Measurements from ENCODE around the gene FEM1A. TPM values are rescaled to one million over a fixed set of nuclear protein-coding genes. Genes with fewer than 3 reads are reported as not detected.
"Not testable (repeated sequence)": the region's sequence is repeated elsewhere in the genome, so short reads cannot be mapped to it uniquely, and the experiment has no call there.

The FEM1A gene
- 1 to 10 TPM; 1.6 to 5.3 (median 2.9) TPM for total RNA-seq

- peaks cover 6 to 8% of the 10 kb centered on the region in 2 donors for H3K4me1 ChIP-seq (replicated peaks in 1 of 2)
- in situ Hi-C loops (cut with MboI; ENCODE audit: low pct_unique_long_range_greater_than_20kb in 2 of 9, low sequenced_read_pairs in 9 of 9, unreplicated experiment in 9 of 9) = loop anchor here in 2 of 9 experiments (10.0 kb wide), 1 partner anchor 57 kb away; no protein-coding TSS in a partner anchor
- H3K4me3 ChIP-seq = peak within 1 kb of the TSS; percentile 67 to 94 (median 77)
- ATAC-seq (replicated peaks in 6 of 8) = peak; percentile 94 to 97 (median 96)
- 0 to 2% (median 1%) methylated on average over 7 to 52 of the region's 80 CpGs; no CpG with 5 or more reads in 3 of the 10 experiments for WGBS, 10 experiments
- H3K27ac ChIP-seq = peak within 1 kb of the TSS; percentile 86 to 98
These were observed at the start of gene FEM1A for GRCh38 chr19:4791183-4792018. Gene FEM1A (plus strand): TSS chr19:4791734. CDS start chr19:4791855, 121 bp downstream.

- Histone ChIP-seq H3K4me1 (replicated peaks in 1 of 2) (peaks cover 35 to 37% of the 10 kb centered on the region in 2 donors), H3K27ac (peak overlapping the region; percentile 73 to 85), H3K4me3 (no peak overlapping the region)
- ATAC-seq (replicated peaks in 6 of 8) = peak; percentile 26 to 90 (median 82)
- in situ Hi-C loops (cut with MboI; ENCODE audit: low pct_unique_long_range_greater_than_20kb in 2 of 9, low sequenced_read_pairs in 9 of 9, unreplicated experiment in 9 of 9) = no loop called here
- WGBS, 10 experiments = 18 to 44% (median 39%) methylated on average over 2 to 6 of the region's 12 CpGs; no CpG with 5 or more reads in 1 of the 10 experiments
These were observed 48.5 kb upstream of the FEM1A start for GRCh38 chr19:4742723-4743646.

GRCh38 chr19:4744451-4745174 is 46.9 kb upstream of the FEM1A start:
- peak; percentile 36 to 90 (median 46) for ATAC-seq (replicated peaks in 6 of 8)
- in situ Hi-C loops (cut with MboI; ENCODE audit: low pct_unique_long_range_greater_than_20kb in 2 of 9, low sequenced_read_pairs in 9 of 9, unreplicated experiment in 9 of 9) = no loop called here

GRCh38 chr19:4745175-4745574 is 46.4 kb upstream of the FEM1A start:
- Histone ChIP-seq H3K4me1 (replicated peaks in 1 of 2) (peaks cover 38% of the 10 kb centered on the region in 2 donors), H3K27ac (peak overlapping the region; percentile 36 to 68)
- ATAC-seq (replicated peaks in 6 of 8); H3K4me3 ChIP-seq; in situ Hi-C loops (cut with MboI; ENCODE audit: low pct_unique_long_range_greater_than_20kb in 2 of 9, low sequenced_read_pairs in 9 of 9, unreplicated experiment in 9 of 9): not testable (repeated sequence)
- 0 to 92% (median 69%) methylated on average over 1 to 8 of the region's 10 CpGs; no CpG with 5 or more reads in 2 of the 10 experiments for WGBS, 10 experiments

More at GRCh38 chr19:4744451-4745174, 46.9 kb upstream of the FEM1A start:
- Histone ChIP-seq H3K4me3 (no peak overlapping the region), H3K27ac (peak overlapping the region; percentile 36 to 68), H3K4me1 (replicated peaks in 1 of 2) (peaks cover 33% of the 10 kb centered on the region in 2 donors)
- WGBS, 10 experiments = 0 to 67% (median 34%) methylated on average over 1 to 7 of the region's 8 CpGs

DNA sequence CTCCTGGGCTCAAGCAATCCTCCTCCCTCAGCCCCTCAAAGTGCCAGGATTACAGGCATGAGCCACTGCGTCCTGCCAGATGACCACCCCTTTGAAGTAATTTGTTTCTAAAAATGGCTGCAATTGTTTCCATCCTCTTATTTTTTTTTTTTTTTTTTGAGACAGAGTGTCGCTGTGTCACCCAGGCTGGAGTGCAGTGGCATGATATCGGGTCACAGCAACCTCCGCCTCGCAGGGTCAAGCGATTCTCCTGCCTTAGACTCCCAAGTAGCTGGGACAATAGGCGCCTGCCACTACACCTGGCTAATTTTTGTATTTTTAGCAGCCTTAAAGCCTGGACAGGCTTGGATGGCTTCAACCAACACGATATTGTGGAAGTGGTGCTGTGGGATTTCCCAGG is 45.5 kb upstream of the FEM1A start:
- ATAC-seq (replicated peaks in 6 of 8) = no peak
- in situ Hi-C loops (cut with MboI; ENCODE audit: low pct_unique_long_range_greater_than_20kb in 2 of 9, low sequenced_read_pairs in 9 of 9, unreplicated experiment in 9 of 9) = no loop called here
- Histone ChIP-seq H3K27ac (no peak overlapping the region), H3K4me3 (no peak overlapping the region), H3K4me1 (replicated peaks in 1 of 2) (peaks cover 44 to 45% of the 10 kb centered on the region in 2 donors)
- WGBS, 10 experiments = 27 to 85% (median 76%) methylated on average over 2 to 7 of the region's 8 CpGs; no CpG with 5 or more reads in 3 of the 10 experiments

DNA sequence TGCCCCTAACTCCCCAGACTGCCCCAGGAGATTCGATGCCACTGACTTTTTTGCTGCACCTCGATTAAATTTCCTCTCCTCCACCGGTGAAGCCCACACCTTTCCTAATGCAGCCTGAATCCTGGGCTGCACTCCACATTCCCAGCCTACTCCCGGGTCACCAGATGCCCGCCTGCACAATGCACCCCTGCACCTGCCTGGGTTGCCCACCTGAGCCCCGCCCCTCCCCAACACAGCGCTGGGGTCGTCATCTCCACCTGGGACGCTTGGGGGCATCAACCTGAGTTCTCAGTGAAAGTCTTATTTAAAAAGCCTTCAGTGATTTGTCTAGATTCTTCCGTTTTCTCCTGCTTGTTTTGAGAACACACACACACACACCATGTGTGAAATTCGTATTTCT is 43.3 kb upstream of the FEM1A start:
- in situ Hi-C loops (cut with MboI; ENCODE audit: low pct_unique_long_range_greater_than_20kb in 2 of 9, low sequenced_read_pairs in 9 of 9, unreplicated experiment in 9 of 9) = no loop called here
- Histone ChIP-seq H3K27ac (no peak overlapping the region), H3K4me3 (no peak overlapping the region), H3K4me1 (replicated peaks in 1 of 2) (peaks cover 32 to 33% of the 10 kb centered on the region in 2 donors)
- no peak for ATAC-seq (replicated peaks in 6 of 8)
- WGBS, 10 experiments = 33 to 81% (median 40%) methylated on average over 1 to 8 of the region's 11 CpGs; no CpG with 5 or more reads in 3 of the 10 experiments

- ATAC-seq (replicated peaks in 6 of 8) = no peak
- peaks cover 28 to 29% of the 10 kb centered on the region in 2 donors for H3K4me1 ChIP-seq (replicated peaks in 1 of 2)
- in situ Hi-C loops (cut with MboI; ENCODE audit: low pct_unique_long_range_greater_than_20kb in 2 of 9, low sequenced_read_pairs in 9 of 9, unreplicated experiment in 9 of 9) = no loop called here
- H3K4me3 ChIP-seq = no peak overlapping the region
- no peak overlapping the region for H3K27ac ChIP-seq
- WGBS, 10 experiments = 13 to 100% (median 79%) methylated on average over 1 to 8 of the region's 9 CpGs; no CpG with 5 or more reads in 2 of the 10 experiments
These were observed 42.9 kb upstream of the FEM1A start for GRCh38 chr19:4748589-4748988.

GRCh38 chr19:4749870-4750590 is 41.5 kb upstream of the FEM1A start:
- Histone ChIP-seq H3K4me3 (no peak overlapping the region), H3K4me1 (replicated peaks in 1 of 2) (peaks cover 19 to 24% of the 10 kb centered on the region in 2 donors), H3K27ac (peak overlapping the region; percentile 64 to 67)
- in situ Hi-C loops (cut with MboI; ENCODE audit: low pct_unique_long_range_greater_than_20kb in 2 of 9, low sequenced_read_pairs in 9 of 9, unreplicated experiment in 9 of 9) = no loop called here
- WGBS, 10 experiments = 20 to 90% (median 50%) methylated on average over 1 to 12 of the region's 18 CpGs
- peak; percentile 57 to 96 (median 94) for ATAC-seq (replicated peaks in 6 of 8)

GRCh38 chr19:4754248-4754647 is 37.3 kb upstream of the FEM1A start:
- ATAC-seq (replicated peaks in 6 of 8) = peak in 3 of 8 experiments; percentile 33 to 51 (median 36)
- H3K4me3 ChIP-seq = no peak overlapping the region

DNA sequence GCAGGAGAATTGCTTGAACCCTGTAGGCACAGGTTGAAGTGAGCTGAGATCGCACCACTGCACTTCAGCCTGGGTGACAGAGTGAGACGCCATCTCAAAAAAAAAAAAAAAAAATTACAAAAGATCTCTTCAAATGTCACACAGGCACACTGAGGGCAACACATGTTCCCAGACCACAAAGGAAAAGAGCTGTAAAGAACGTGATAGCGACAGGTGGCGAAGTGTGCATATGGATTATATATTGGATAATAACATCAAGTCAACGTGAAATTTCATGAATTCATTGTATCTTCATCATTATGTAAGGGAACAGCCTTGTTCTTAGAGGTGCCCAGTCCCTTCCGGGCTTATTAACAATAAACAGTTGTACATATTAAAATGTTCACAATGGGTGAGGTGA is 36.1 kb upstream of the FEM1A start:
- no peak overlapping the region for H3K4me3 ChIP-seq
- peaks cover 14 to 17% of the 10 kb centered on the region in 2 donors for H3K4me1 ChIP-seq (replicated peaks in 1 of 2)
- H3K27ac ChIP-seq = no peak overlapping the region
- 49 to 100% (median 80%) methylated on average over 1 to 7 of the region's 7 CpGs; no CpG with 5 or more reads in 3 of the 10 experiments for WGBS, 10 experiments
- in situ Hi-C loops (cut with MboI; ENCODE audit: low pct_unique_long_range_greater_than_20kb in 2 of 9, low sequenced_read_pairs in 9 of 9, unreplicated experiment in 9 of 9) = no loop called here
- no peak for ATAC-seq (replicated peaks in 6 of 8)

More at GRCh38 chr19:4754248-4754647, 37.3 kb upstream of the FEM1A start:
- Histone ChIP-seq H3K4me1 (replicated peaks in 1 of 2) (peaks cover 20 to 22% of the 10 kb centered on the region in 2 donors), H3K27ac (no peak overlapping the region)
- WGBS, 10 experiments = 8 to 100% (median 57%) methylated on average over 1 to 2 of the region's 6 CpGs; no CpG with 5 or more reads in 3 of the 10 experiments
- in situ Hi-C loops (cut with MboI; ENCODE audit: low pct_unique_long_range_greater_than_20kb in 2 of 9, low sequenced_read_pairs in 9 of 9, unreplicated experiment in 9 of 9) = no loop called here

- Histone ChIP-seq H3K27ac (no peak overlapping the region), H3K4me1 (replicated peaks in 1 of 2) (peaks cover 11 to 20% of the 10 kb centered on the region in 2 donors), H3K4me3 (no peak overlapping the region)
- no peak for ATAC-seq (replicated peaks in 6 of 8)
- 20 to 100% (median 80%) methylated on average over 1 to 4 of the region's 4 CpGs for WGBS, 10 experiments
- in situ Hi-C loops (cut with MboI; ENCODE audit: low pct_unique_long_range_greater_than_20kb in 2 of 9, low sequenced_read_pairs in 9 of 9, unreplicated experiment in 9 of 9) = no loop called here
These were observed 33.5 kb upstream of the FEM1A start for GRCh38 chr19:4758082-4758481.
